ENCODE data around the gene SLC16A7. TPM values are rescaled to one million over a fixed set of nuclear protein-coding genes. Genes with fewer than 3 reads are reported as not detected.

Gene SLC16A7
- total and polyA plus RNA-seq, 10 of the 15 experiments (the other 5 are each of a cell fraction or from before 2014, with no cell fraction given), result 1.5 to 12.9 (median 6.7) TPM

- BruUV-seq (replicated peaks), result no TSS peak
- no peak overlapping the region for H3K9ac ChIP-seq (ENCODE audit: control insufficient read depth, insufficient read depth, low read length)
- DNase-seq (ENCODE audit: low read depth, low spot score) (no peak), FAIRE-seq (no peak), ATAC-seq (no peak)
- ChIA-PET CTCF (interaction anchor here (1.1 kb wide), 1 partner anchor 14 kb away, joined by 4 read pairs; no protein-coding TSS in a partner anchor), POLR2A (no interaction called here), SMC1A (ENCODE audit: uncharacterized antibody, unreplicated experiment) (no interaction called here), RAD21 (ENCODE audit: unreplicated experiment) (no interaction called here)
- no peak overlapping the region for H3K4me3 ChIP-seq
- H3K27me3 ChIP-seq (replicated peaks in 1 of 2; ENCODE audit: control insufficient read depth in 2 of 2, insufficient read depth in 2 of 2, low read length in 1 of 2), result no peaks in the 10 kb centered on the region
- H3K4me1 ChIP-seq (ENCODE audit: control insufficient read depth, insufficient read depth, low read length), result no peaks in the 10 kb centered on the region
- H3K79me2 ChIP-seq (ENCODE audit: control insufficient read depth, insufficient read depth, low read length), result no peaks in the 10 kb centered on the region
- H3K4me2 ChIP-seq (ENCODE audit: control insufficient read depth, insufficient read depth), result no peak overlapping the region; the same call in 1 of the 2 replicates
- H2AFZ ChIP-seq (ENCODE audit: control insufficient read depth, low read depth, low read length), result no peak overlapping the region
- in situ Hi-C loops (cut with MboI) (loop anchor here (10.0 kb wide), 1 partner anchor 399 kb away; no protein-coding TSS in a partner anchor), intact Hi-C loops (cut with micrococcal nuclease; ENCODE audit: unreplicated experiment) (no loop called here)
- H3K27ac ChIP-seq (ENCODE audit: control insufficient read depth, insufficient read depth), result no peak overlapping the region
- no peaks in the 10 kb centered on the region for H3K36me3 ChIP-seq (ENCODE audit: control insufficient read depth in 2 of 2, insufficient read depth in 2 of 2, low read length in 1 of 2)
- WGBS (ENCODE audit: insufficient coverage, insufficient replicate concordance, low lambda C conversion rate, missing lambda C conversion rate), result 0% methylated on average over 1 of the region's 1 CpG
- no peaks in the 10 kb centered on the region for H4K20me1 ChIP-seq (ENCODE audit: control insufficient read depth, insufficient read depth)
- no peaks in the 10 kb centered on the region for H3K9me3 ChIP-seq (replicated peaks; ENCODE audit: control insufficient read depth, insufficient read depth, low read length)
- TF ChIP-seq ZBTB40 (IDR thresholded peaks at IDR 0.05; ENCODE audit: borderline replicate concordance), result no peak
- no peak for TF ChIP-seq STAT3 (IDR thresholded peaks at IDR 0.05; ENCODE audit: low read depth, low read length)
- TF ChIP-seq SUZ12 (IDR thresholded peaks at IDR 0.05; ENCODE audit: unreplicated experiment), result no peak
- TF ChIP-seq ATF7 (IDR thresholded peaks at IDR 0.05; ENCODE audit: low read depth), result no peak
- TF ChIP-seq ATF3 (IDR thresholded peaks at IDR 0.05; ENCODE audit: borderline replicate concordance, extremely low read depth, low read depth, low read length), result no peak
- TF ChIP-seq POU2F2 (IDR thresholded peaks at IDR 0.05; ENCODE audit: borderline replicate concordance, low read depth, low read length), result no peak
- no peak for TF ChIP-seq MYC (IDR thresholded peaks at IDR 0.05; ENCODE audit: insufficient read depth, insufficient read length, insufficient replicate concordance, low read length, severe bottlenecking)
- no peak for TF ChIP-seq ZNF592 (IDR thresholded peaks at IDR 0.05)
- TF ChIP-seq SPI1 (IDR thresholded peaks at IDR 0.05; ENCODE audit: borderline replicate concordance, insufficient read depth, low read depth, low read length), result no peak
- TF ChIP-seq KDM1A (IDR thresholded peaks at IDR 0.05; ENCODE audit: borderline replicate concordance), result no peak
- TF ChIP-seq WRNIP1 (IDR thresholded peaks at IDR 0.05; ENCODE audit: borderline replicate concordance, low read depth, low read length), result no peak
- TF ChIP-seq RFX5 (IDR thresholded peaks at IDR 0.05; ENCODE audit: low read depth, low read length), result no peak
- TF ChIP-seq EED (IDR thresholded peaks at IDR 0.05; ENCODE audit: low read depth), result no peak
- TF ChIP-seq SREBF2 (IDR thresholded peaks at IDR 0.05; ENCODE audit: low read length), result no peak
- no peak for TF ChIP-seq STAT1 (conservative IDR thresholded peaks at IDR 0.05)
Observed at GRCh38 chr12:59803735-59804134, 207.9 kb downstream of the SLC16A7 start.
